GM19463 (cell line): ENCODE results near the gene TSSK6.

Experiments
- ATAC-seq: cut with Tn5 transposase; IDR thresholded peaks from one replicate; pipeline ENCODE4 v1.9.1; 2021; ENCODE audit warnings: mild to moderate bottlenecking, moderate library complexity; ENCODE audit not compliant: unreplicated experiment

Gene TSSK6

DNA sequence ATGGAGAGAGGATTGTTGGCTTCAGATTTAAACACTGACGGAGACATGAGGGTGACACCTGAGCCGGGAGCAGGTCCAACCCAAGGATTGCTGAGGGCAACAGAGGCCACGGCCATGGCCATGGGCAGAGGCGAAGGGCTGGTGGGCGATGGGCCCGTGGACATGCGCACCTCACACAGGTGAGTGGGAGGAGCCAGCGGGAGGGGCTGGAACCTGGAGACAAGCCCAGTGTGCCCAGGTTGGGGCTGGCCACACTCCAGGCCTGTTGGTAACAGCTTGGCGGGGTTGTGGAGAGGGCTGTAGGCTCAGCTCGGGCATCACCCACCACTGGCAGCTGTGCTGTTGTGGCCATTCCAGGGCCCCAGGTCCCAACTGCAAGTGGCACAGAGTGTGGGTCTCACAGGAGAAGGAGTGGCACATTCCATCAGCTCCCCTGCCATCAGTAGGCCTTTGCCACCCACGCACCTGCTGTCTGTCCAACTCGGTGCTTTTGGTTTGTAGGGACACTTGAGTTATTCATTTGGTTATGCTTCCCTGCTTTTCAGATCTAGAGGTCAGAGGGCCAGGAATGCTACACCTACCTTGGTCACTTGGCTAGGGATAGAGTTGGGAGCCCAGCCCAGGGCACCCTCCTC lies 49.8 kb downstream of the TSSK6 start:
- no peak for ATAC-seq

DNA sequence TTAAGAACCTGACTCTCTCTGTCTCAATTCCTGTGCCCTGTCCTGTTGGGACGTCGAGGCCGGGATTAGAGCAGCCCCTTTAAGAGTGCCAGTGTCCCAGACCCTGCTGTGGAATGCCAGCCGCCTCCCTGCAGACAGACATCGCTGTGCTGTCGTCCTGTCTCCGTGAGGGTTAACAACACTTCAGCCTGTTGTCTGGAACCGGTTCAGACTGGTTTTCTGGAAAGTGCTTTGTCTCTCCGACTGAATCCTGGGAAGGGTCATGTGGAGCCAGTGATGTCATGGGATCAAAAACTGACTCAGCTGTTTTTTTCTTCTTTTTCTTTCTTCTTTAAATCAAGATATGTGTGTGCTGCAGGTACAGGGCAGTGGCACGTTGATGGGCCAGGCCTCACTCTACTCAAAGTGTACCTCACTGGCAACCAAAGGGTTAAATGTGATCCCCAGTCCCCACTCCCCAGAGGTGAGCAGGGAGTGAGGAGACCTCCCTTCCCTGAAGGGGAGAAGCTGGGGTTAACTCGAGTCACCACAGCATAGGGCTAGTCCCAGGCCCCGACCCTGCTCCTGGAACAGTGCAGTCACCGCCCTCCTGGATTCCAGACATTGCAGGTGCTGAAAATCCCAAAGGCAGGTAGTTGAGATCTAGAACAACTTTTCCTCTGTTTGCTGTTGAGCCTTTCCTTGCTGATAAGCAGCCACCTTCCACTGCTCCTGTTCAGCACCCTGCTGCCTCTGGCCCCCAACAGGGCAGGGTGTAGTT lies 50.8 kb downstream of the TSSK6 start:
- no peak for ATAC-seq
